ENCODE data around the gene TCL1B. TPM values are rescaled to one million over a fixed set of nuclear protein-coding genes. Genes with fewer than 3 reads are reported as not detected.

The TCL1B gene, protein sequence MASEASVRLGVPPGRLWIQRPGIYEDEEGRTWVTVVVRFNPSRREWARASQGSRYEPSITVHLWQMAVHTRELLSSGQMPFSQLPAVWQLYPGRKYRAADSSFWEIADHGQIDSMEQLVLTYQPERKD
- not detected for total RNA-seq
- not detected for polyA plus RNA-seq
- long read RNA-seq, donor 1: 0 reads
- long read RNA-seq, donor 2: 0 reads
- long read RNA-seq, donor 3: 0 reads

DNA sequence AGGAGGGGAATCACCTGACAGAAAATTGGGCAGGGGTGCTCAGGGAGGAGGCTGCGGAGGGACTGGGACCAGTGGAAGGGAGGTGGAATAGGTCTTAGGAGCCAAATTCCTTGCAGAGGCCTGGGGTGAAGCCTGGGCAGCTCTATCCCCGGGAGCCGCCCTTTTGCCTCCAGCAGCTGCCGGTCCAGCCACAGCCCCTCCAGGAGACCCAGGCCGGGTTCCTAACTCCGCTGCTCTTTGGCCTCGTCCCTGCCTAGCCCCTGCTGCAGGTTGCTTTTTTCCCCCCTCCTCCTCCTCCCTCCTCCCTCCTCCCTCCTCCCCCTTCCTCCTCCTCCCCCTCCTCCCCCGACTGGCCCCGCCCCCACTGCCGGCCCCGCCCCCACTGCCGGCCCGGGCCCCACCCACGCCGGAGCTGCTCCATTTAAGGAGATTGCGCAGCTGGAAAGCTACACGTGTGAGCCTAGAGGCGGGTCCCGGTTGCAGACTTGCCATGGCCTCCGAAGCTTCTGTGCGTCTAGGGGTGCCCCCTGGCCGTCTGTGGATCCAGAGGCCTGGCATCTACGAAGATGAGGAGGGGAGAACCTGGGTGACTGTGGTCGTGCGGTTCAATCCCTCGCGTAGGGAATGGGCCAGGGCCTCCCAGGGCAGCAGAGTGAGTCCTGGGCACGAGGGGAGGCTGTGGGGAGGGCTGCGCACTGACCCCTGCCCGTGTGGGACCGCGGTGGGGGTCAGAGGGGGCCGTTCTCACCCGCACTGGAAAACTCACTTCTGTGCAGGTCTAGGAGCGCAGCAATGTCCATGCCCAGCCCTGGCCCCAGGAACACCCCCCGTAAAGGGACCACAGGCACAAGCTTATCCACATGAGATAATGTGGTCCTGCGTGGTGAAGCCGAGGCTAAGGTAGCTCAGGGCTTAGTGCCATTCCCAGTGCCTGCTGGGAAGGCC lies at the start of gene TCL1B:
TSS of gene TCL1B (plus strand) at position 449 of the 945 bp plus-strand sequence. CDS start at position 491, 42 bp downstream.
- no peak within 1 kb of the TSS for H3K4me3 ChIP-seq
- ATAC-seq (no peak), DNase-seq (no peak)
- H3K4me1 ChIP-seq: no peaks in the 10 kb centered on the region
- no peak for TF ChIP-seq POLR2A (IDR thresholded peaks at IDR 0.05)
- TF ChIP-seq, protein P1, sequence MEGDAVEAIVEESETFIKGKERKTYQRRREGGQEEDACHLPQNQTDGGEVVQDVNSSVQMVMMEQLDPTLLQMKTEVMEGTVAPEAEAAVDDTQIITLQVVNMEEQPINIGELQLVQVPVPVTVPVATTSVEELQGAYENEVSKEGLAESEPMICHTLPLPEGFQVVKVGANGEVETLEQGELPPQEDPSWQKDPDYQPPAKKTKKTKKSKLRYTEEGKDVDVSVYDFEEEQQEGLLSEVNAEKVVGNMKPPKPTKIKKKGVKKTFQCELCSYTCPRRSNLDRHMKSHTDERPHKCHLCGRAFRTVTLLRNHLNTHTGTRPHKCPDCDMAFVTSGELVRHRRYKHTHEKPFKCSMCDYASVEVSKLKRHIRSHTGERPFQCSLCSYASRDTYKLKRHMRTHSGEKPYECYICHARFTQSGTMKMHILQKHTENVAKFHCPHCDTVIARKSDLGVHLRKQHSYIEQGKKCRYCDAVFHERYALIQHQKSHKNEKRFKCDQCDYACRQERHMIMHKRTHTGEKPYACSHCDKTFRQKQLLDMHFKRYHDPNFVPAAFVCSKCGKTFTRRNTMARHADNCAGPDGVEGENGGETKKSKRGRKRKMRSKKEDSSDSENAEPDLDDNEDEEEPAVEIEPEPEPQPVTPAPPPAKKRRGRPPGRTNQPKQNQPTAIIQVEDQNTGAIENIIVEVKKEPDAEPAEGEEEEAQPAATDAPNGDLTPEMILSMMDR (IDR thresholded peaks at IDR 0.05): no peak
- H3K27me3 ChIP-seq: peaks cover 0 to 29% (median 0%) of the 10 kb centered on the region in 9 donors
- no peaks in the 10 kb centered on the region for H3K9me3 ChIP-seq
- no peaks in the 10 kb centered on the region for H3K36me3 ChIP-seq
- H3K27ac ChIP-seq: no peak within 1 kb of the TSS
- intact Hi-C loops (cut with DNase I): loop anchor here in 1 of 10 donors (10.0 kb wide), 1 partner anchor 121 kb away; no protein-coding TSS in a partner anchor
- WGBS, 4 donors: 75 to 87% (median 82%) methylated on average over 29 to 38 of the region's 38 CpGs

DNA sequence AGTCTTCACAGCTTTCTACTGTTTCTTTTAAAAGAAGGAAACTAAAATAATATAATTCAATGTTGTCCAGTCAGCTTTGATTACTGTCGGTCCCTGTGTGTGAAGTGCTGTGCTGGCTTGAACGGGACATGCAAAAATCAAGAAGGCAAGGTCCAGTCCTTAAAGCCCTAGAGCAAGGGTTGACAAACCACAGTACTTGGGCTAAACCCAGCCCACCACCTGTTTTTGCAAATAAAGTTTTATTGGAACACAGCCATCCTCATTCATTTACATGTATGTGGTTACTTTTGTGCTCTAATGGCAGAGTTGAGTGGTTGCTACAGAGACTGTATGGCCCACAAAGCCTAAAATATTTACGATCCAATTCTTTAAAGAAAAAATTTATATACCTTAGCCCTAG lies 41.2 kb upstream of the TCL1B start:
- H3K4me1 ChIP-seq: no peaks in the 10 kb centered on the region
- no peaks in the 10 kb centered on the region for H3K36me3 ChIP-seq
- DNase-seq (no peak), ATAC-seq (no peak)
- 87 to 90% (median 89%) methylated on average over 3 of the region's 3 CpGs for WGBS, 4 donors
- no peaks in the 10 kb centered on the region for H3K9me3 ChIP-seq
- H3K27me3 ChIP-seq: peaks cover 0 to 5% (median 0%) of the 10 kb centered on the region in 9 donors
- H3K4me3 ChIP-seq: no peak overlapping the region
- intact Hi-C loops (cut with DNase I): no loop called here
- H3K27ac ChIP-seq: no peak overlapping the region
- TF ChIP-seq, protein P1 (IDR thresholded peaks at IDR 0.05): no peak
- TF ChIP-seq POLR2A (IDR thresholded peaks at IDR 0.05): no peak

DNA sequence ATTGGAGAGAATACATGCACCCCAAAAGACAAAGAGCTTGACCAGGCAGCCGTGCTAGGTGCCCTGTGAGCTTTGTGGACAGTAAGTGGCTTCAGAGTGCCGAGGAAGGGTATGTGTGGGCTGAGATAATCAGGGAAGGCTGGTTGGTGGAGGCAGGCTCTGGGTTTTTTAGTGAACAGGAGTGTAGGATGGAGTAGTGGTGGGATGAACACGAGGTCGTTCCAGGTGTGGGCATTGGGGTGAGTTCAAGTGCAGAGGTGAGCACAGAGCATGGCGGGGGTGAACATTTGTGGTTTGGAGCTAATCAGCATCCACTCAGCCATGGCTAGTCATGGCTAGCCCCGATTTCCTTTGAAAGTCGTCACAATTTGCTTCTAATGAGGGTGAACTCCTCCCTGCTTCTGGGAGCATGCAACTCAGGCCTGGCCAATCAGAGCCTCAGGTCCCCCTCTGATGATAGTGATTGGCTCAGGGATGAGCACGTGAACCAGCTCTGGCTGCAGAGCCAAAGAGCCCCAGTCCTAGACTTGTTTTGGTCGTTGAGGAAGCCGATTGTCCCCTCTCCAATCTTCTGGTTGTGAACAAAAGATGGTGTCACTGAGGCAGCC lies 40.7 kb upstream of the TCL1B start:
- no peak for ATAC-seq
- peaks cover 0 to 5% (median 0%) of the 10 kb centered on the region in 9 donors for H3K27me3 ChIP-seq
- TF ChIP-seq, protein P1 (IDR thresholded peaks at IDR 0.05): no peak
- TF ChIP-seq POLR2A (IDR thresholded peaks at IDR 0.05): no peak
- no peaks in the 10 kb centered on the region for H3K9me3 ChIP-seq
- DNase-seq: no peak
- intact Hi-C loops (cut with DNase I): no loop called here
- H3K36me3 ChIP-seq: no peaks in the 10 kb centered on the region
- H3K27ac ChIP-seq: no peak overlapping the region
- no peaks in the 10 kb centered on the region for H3K4me1 ChIP-seq
- no peak overlapping the region for H3K4me3 ChIP-seq
- WGBS, 4 donors: 77 to 81% (median 80%) methylated on average over 10 of the region's 10 CpGs

DNA sequence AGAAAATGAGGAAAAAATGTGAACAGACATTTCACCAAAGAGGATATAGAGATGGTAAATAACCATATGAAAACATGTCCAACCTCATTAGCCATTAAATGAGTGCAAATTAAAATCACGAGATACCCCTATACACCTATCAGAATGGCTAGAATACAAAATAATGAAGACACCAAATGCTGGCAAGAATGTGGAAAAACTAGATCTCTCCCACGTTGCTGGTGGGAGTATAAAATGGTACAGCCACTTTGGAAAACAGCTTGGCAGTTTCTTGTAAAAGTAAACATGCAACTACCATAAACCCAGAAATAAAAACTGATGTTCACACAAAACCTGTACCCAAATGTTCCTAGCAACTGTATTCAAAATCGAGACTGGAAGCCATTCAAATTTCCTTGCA lies 38.3 kb upstream of the TCL1B start:
- H3K4me3 ChIP-seq: no peak overlapping the region
- H3K9me3 ChIP-seq: no peaks in the 10 kb centered on the region
- TF ChIP-seq, protein P1 (IDR thresholded peaks at IDR 0.05): no peak
- no peak for TF ChIP-seq POLR2A (IDR thresholded peaks at IDR 0.05)
- H3K27ac ChIP-seq: no peak overlapping the region
- H3K36me3 ChIP-seq: no peaks in the 10 kb centered on the region
- H3K27me3 ChIP-seq: peaks cover 0 to 5% (median 0%) of the 10 kb centered on the region in 9 donors
- DNase-seq (no peak), ATAC-seq (no peak)
- peaks cover 0 to 3% (median 0%) of the 10 kb centered on the region in 12 donors for H3K4me1 ChIP-seq
- 65 to 72% (median 68%) methylated on average over 3 of the region's 3 CpGs for WGBS, 4 donors
- intact Hi-C loops (cut with DNase I): no loop called here
